Measurements from ENCODE around the gene CACNA1I. TPM values are rescaled to one million over a fixed set of nuclear protein-coding genes. Genes with fewer than 3 reads are reported as not detected.

Gene CACNA1I
- polyA plus RNA-seq, 1 of the 3 experiments (the other 2 are of a cell fraction) = not detected

DNA sequence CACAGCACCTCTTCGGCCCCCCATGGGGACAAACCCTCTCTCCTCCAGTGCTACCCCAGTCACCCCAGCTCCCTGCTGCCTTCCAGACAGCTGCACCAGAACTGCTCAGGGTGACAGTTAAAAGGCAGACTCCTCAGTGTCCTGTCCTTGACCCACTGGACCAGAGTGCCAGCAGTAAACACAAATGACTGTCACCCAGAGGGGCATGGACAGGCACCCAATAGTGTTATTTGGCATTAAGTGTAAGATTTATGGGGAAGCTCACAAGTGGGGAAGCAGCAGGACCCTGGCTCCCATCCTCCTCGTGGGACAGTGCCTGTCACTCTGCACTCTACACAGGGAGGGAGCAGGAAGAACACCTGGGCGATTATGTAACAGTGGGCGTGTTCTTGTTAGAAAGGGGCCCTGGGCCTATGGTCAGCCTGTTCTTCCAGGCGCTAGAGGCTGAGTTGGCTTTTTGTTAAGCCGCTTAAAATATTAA is 43.0 kb upstream of the CACNA1I start:
- Histone ChIP-seq H3K79me2 (ENCODE audit: insufficient read depth) (peaks cover 36% of the 10 kb centered on the region), H3K36me3 (replicated peaks in 1 of 2; ENCODE audit: control insufficient read depth in 1 of 2, insufficient read depth in 2 of 2, low read length in 1 of 2) (peaks cover 1 to 21% of the 10 kb centered on the region in 2 experiments), H3K27me3 (ENCODE audit: insufficient read depth) (no peaks in the 10 kb centered on the region), H3K27ac (ENCODE audit: low read depth in 2 of 2, low read length in 1 of 2) (no peak overlapping the region), H3F3A (replicated peaks; ENCODE audit: insufficient read depth) (peaks cover 21% of the 10 kb centered on the region), H3K9me2 (no peaks in the 10 kb centered on the region), H3K9me3 (no peaks in the 10 kb centered on the region), H4K20me1 (ENCODE audit: insufficient read depth) (peaks cover 50% of the 10 kb centered on the region), H3K4me2 (no peak overlapping the region), H2AFZ (ENCODE audit: low read depth) (no peak overlapping the region), H3K4me3 (ENCODE audit: low read depth in 2 of 2, low read length in 1 of 2) (no peak overlapping the region), H3K4me1 (ENCODE audit: control insufficient read depth in 1 of 2, insufficient read depth in 2 of 2, low read depth in 1 of 2, low read length in 1 of 2) (peaks cover 4 to 37% of the 10 kb centered on the region in 2 experiments; a peak in 2 of 4 replicates), H3K9ac (no peak overlapping the region)
- DNase-seq = no peak
- ChIA-PET CTCF (interaction anchor here (1.2 kb wide), 1 partner anchor 31 kb away, joined by 3 read pairs; no protein-coding TSS in a partner anchor), POLR2A (no interaction called here)
- WGBS (ENCODE audit: low lambda C conversion rate) = no CpG with 5 or more reads among the region's 6 CpGs
- no peak for TF ChIP-seq RXRA (IDR thresholded peaks at IDR 0.05; ENCODE audit: borderline replicate concordance, low read depth)
- no peak for TF ChIP-seq YY1 (IDR thresholded peaks at IDR 0.05; ENCODE audit: low read depth)
- TF ChIP-seq EZH2phosphoT487 (IDR thresholded peaks at IDR 0.05; ENCODE audit: borderline replicate concordance, low read depth) = no peak
- TF ChIP-seq FOXM1 (IDR thresholded peaks at IDR 0.05; ENCODE audit: low read depth) = no peak
- TF ChIP-seq, protein P1, sequence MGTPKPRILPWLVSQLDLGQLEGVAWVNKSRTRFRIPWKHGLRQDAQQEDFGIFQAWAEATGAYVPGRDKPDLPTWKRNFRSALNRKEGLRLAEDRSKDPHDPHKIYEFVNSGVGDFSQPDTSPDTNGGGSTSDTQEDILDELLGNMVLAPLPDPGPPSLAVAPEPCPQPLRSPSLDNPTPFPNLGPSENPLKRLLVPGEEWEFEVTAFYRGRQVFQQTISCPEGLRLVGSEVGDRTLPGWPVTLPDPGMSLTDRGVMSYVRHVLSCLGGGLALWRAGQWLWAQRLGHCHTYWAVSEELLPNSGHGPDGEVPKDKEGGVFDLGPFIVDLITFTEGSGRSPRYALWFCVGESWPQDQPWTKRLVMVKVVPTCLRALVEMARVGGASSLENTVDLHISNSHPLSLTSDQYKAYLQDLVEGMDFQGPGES (IDR thresholded peaks at IDR 0.05; ENCODE audit: low read depth, low read length) = no peak

DNA sequence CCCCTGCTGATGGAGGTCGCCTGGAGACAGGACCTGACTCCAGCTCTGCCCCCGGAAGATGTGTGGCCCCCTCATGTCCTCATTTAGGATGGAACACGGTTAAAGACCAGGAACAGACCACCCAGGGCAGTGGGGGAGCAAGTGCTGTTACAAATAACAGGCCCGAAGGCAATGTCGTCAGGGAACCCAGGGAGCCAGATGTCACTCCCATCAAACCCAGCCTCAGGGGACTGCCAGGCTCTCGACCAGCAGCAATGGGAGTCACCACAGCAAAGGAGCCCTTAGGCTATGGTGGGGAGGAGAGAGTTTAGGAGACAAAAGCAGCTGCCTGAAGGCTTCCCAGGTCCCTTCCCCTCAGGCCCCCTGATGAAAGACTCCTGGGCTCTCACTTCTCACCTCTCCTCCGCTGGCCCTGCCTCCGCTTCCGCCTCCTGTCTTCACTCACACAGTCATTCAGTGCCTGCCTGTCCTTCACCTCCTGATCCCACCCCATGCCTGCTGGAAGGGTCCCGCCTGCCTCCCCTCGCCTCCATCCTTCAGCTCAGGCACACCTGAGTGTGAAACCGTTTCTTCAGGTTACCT is 42.4 kb upstream of the CACNA1I start:
- Histone ChIP-seq H3K36me3 (replicated peaks in 1 of 2; ENCODE audit: control insufficient read depth in 1 of 2, insufficient read depth in 2 of 2, low read length in 1 of 2) (peaks cover 0 to 14% of the 10 kb centered on the region in 2 experiments), H3K4me3 (ENCODE audit: low read depth in 2 of 2, low read length in 1 of 2) (no peak overlapping the region), H3K27ac (ENCODE audit: low read depth in 2 of 2, low read length in 1 of 2) (no peak overlapping the region; a peak in 1 of 4 replicates), H2AFZ (ENCODE audit: low read depth) (no peak overlapping the region), H3F3A (replicated peaks; ENCODE audit: insufficient read depth) (peaks cover 14% of the 10 kb centered on the region), H3K27me3 (ENCODE audit: insufficient read depth) (no peaks in the 10 kb centered on the region), H3K4me1 (ENCODE audit: control insufficient read depth in 1 of 2, insufficient read depth in 2 of 2, low read depth in 1 of 2, low read length in 1 of 2) (peaks cover 4 to 31% of the 10 kb centered on the region in 2 experiments; a peak in 2 of 4 replicates), H3K4me2 (no peak overlapping the region), H3K9me3 (no peaks in the 10 kb centered on the region), H3K9me2 (no peaks in the 10 kb centered on the region), H3K9ac (no peak overlapping the region), H4K20me1 (ENCODE audit: insufficient read depth) (peaks cover 44% of the 10 kb centered on the region), H3K79me2 (ENCODE audit: insufficient read depth) (peaks cover 30% of the 10 kb centered on the region)
- 89% methylated on average over 9 of the region's 12 CpGs for WGBS (ENCODE audit: low lambda C conversion rate)
- peak; percentile 20 for DNase-seq
- ChIA-PET POLR2A (interaction anchor here (0.9 to 1.7 kb wide), 3 partner anchors 12 to 209 kb away, joined by 3 to 9 read pairs (median 3); partner anchors contain the start of genes MIEF1 and RPL3), CTCF (interaction anchor here (0.9 to 4.7 kb wide), 15 partner anchors 8 to 509 kb away, joined by 3 to 36 read pairs (median 7); partner anchors contain the start of genes ATF4 and MIEF1)
- TF ChIP-seq MEF2A (IDR thresholded peaks at IDR 0.05; ENCODE audit: borderline replicate concordance, low read depth) (no peak), POLR2AphosphoS5 (IDR thresholded peaks at IDR 0.05; ENCODE audit: low read depth, low read length) (no peak), RAD21 (IDR thresholded peaks at IDR 0.05; ENCODE audit: low read length) (no peak), RCOR1 (IDR thresholded peaks at IDR 0.05; ENCODE audit: low read length) (no peak), GATA2 (CRISPR knock-in tag; IDR thresholded peaks at IDR 0.05) (no peak), FOXJ3 (CRISPR knock-in tag; IDR thresholded peaks at IDR 0.05) (no peak), CHD2 (IDR thresholded peaks at IDR 0.05; ENCODE audit: low read length, partially characterized antibody) (no peak), YY1 (IDR thresholded peaks at IDR 0.05; ENCODE audit: low read depth) (no peak), TAF1 (IDR thresholded peaks at IDR 0.05; ENCODE audit: borderline replicate concordance, low read depth, low read length) (no peak), RXRA (IDR thresholded peaks at IDR 0.05; ENCODE audit: borderline replicate concordance, low read depth) (no peak)
- TF ChIP-seq, protein P1 (IDR thresholded peaks at IDR 0.05; ENCODE audit: low read depth, low read length) = no peak
- TF ChIP-seq, protein P2, sequence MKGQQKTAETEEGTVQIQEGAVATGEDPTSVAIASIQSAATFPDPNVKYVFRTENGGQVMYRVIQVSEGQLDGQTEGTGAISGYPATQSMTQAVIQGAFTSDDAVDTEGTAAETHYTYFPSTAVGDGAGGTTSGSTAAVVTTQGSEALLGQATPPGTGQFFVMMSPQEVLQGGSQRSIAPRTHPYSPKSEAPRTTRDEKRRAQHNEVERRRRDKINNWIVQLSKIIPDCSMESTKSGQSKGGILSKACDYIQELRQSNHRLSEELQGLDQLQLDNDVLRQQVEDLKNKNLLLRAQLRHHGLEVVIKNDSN (IDR thresholded peaks at IDR 0.05; ENCODE audit: borderline replicate concordance, low read depth) = no peak
- TF ChIP-seq, protein P3, sequence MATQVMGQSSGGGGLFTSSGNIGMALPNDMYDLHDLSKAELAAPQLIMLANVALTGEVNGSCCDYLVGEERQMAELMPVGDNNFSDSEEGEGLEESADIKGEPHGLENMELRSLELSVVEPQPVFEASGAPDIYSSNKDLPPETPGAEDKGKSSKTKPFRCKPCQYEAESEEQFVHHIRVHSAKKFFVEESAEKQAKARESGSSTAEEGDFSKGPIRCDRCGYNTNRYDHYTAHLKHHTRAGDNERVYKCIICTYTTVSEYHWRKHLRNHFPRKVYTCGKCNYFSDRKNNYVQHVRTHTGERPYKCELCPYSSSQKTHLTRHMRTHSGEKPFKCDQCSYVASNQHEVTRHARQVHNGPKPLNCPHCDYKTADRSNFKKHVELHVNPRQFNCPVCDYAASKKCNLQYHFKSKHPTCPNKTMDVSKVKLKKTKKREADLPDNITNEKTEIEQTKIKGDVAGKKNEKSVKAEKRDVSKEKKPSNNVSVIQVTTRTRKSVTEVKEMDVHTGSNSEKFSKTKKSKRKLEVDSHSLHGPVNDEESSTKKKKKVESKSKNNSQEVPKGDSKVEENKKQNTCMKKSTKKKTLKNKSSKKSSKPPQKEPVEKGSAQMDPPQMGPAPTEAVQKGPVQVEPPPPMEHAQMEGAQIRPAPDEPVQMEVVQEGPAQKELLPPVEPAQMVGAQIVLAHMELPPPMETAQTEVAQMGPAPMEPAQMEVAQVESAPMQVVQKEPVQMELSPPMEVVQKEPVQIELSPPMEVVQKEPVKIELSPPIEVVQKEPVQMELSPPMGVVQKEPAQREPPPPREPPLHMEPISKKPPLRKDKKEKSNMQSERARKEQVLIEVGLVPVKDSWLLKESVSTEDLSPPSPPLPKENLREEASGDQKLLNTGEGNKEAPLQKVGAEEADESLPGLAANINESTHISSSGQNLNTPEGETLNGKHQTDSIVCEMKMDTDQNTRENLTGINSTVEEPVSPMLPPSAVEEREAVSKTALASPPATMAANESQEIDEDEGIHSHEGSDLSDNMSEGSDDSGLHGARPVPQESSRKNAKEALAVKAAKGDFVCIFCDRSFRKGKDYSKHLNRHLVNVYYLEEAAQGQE (IDR thresholded peaks at IDR 0.05; ENCODE audit: low read depth, low read length) = no peak
- TF ChIP-seq, protein P4, sequence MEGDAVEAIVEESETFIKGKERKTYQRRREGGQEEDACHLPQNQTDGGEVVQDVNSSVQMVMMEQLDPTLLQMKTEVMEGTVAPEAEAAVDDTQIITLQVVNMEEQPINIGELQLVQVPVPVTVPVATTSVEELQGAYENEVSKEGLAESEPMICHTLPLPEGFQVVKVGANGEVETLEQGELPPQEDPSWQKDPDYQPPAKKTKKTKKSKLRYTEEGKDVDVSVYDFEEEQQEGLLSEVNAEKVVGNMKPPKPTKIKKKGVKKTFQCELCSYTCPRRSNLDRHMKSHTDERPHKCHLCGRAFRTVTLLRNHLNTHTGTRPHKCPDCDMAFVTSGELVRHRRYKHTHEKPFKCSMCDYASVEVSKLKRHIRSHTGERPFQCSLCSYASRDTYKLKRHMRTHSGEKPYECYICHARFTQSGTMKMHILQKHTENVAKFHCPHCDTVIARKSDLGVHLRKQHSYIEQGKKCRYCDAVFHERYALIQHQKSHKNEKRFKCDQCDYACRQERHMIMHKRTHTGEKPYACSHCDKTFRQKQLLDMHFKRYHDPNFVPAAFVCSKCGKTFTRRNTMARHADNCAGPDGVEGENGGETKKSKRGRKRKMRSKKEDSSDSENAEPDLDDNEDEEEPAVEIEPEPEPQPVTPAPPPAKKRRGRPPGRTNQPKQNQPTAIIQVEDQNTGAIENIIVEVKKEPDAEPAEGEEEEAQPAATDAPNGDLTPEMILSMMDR (IDR thresholded peaks at IDR 0.05) = no peak

Measured in SK-N-SH (cell line).